Astrocyte of the hippocampus (primary cell): ENCODE measurements around the gene PNMA8C.

ENCODE experiments used
- DNase-seq: peaks from one replicate; pipeline ENCODE4 v3.0.0; 2011; ENCODE audit warnings: low read depth, low spot score

PNMA8C gene

GRCh38 chr19:46428239-46429135, at the start of gene PNMA8C:
PNMA8C (minus strand) TSS chr19:46428936; CDS start chr19:46428359, 577 bp downstream.
- DNase-seq = peak; percentile 91

DNA sequence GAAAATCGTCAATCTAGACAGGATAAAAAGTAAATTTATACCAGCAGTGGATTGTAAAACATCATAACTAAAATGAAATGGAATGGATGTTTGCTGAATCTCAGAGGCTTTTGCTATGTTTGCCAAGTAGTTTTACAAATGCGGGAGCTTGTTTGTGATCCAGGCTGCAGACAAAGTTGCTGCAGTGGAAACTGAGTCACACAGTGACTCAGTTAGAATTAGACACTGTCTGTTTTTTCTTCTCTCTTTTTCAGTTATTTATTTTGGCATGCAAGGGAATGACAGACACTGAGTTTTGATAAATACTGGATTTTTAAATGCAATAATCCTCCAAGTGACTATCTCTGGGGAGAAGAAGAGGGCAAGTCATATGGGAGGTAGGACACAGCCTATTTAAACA, 47.2 kb upstream of the PNMA8C start:
- DNase-seq = no peak

GRCh38 chr19:46474211-46474610, 45.5 kb upstream of the PNMA8C start:
- no peak for DNase-seq

DNA sequence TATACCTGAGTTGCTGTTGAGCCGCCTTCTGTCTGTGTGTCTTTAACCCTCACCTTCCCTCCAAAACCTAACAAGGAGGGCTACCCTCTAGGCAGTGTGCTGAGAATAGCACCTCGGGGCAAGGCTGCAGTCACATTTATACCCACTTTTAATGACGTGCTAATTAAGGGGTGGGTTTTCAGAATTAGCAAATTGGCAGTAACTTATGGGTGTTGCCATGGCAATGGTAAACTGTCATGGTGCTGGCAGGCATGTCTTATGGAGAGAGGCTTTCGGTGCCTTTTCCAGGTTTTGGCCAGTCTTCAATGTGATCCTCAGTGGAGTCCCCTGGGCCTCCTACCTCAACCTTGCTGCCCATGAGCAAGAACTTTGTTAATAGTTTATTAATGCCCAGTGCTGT, 43.9 kb upstream of the PNMA8C start:
- no peak for DNase-seq

DNA sequence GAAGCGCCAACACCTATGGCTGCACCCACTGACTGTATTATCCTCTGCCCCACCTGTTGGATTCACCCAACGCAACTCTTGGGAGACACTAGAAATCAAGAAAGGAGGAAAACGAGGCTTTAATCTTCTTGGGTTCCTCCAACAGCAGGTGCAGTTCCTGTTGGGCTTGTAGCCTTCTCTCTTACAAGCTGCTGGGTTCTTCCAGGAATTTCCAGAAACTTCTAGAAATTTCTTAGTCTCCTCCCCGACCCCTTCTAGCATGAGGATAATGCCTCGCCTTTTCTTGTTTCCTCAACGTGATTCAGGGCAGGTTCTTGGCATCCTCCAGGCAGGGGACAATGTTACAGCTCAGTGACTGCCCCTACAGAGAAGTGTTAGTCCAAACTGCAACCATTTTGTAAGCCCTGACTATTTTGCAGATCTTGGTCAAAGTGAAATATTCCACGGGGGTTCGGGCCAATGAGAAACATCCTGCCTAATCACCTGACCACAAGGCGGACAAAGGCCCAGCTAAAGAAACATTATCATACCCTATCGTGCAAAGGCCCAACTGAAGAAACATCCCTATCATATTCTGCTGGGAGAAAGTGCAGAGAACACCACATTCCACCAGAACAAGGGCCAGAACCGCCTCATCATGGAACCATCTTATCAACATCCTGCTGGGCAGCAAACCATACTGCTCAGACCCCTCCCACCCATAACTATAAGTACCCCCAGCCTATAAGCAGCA, 43.2 kb upstream of the PNMA8C start:
- DNase-seq = no peak

DNA sequence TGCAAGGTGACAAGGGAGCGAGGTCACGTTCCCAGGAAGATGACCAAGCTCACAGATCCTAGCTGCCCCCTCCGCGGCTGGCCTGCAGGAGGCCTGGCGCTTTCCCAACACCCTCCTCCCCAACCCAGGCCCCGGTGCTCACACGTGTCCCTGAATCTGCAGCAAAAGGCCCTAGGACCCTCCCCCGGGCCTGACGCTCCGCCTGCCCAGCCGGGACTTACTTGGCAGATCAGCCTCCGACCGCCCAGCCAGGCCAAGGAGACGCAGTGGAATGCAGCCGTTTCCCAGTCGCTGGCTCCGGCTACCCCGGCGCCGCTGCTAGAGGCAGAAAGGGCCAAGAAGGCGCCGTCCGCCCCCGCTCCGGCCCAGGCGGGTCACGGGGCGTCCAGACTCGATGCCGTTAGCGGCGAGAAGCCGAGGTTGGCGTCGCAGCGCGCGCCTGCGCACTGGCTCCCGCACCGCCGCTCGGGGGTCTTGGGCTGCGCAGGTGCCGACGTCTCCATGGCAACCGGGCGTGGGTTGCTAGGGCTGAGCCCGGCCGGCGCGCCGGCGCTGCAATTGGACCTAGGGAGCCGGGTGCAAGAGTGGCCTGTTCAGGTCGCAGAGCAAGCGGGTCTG, 42.5 kb upstream of the PNMA8C start, which contains the start of gene PNMA8A:
Gene PNMA8A, minus strand, starts transcription at position 448 of the 618 bp plus-strand sequence. CDS start 528 bp downstream, outside the sequence.
- DNase-seq = peak; percentile 90

DNA sequence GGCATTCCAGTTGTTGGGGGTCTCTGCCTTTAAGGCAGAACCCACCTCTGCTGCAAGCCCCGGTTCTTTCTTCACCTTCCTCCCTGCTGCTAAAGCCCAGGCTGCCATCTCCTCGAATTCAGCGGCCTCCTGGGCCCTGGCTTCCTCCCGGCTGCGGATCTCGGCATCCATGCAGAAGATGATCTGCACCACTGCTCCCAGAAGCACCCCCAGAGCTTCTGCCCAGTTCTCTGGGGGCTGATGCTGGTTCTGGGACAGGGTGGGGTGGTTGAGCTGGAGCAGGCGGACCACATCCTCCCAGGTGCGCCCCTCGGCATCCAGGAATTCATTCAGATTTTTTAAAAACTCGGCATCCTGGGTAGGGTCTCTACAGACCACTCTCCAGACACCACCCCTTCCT, 41.6 kb upstream of the PNMA8C start:
- no peak for DNase-seq

GRCh38 chr19:46469541-46470185, 40.9 kb upstream of the PNMA8C start:
- DNase-seq = no peak

DNA sequence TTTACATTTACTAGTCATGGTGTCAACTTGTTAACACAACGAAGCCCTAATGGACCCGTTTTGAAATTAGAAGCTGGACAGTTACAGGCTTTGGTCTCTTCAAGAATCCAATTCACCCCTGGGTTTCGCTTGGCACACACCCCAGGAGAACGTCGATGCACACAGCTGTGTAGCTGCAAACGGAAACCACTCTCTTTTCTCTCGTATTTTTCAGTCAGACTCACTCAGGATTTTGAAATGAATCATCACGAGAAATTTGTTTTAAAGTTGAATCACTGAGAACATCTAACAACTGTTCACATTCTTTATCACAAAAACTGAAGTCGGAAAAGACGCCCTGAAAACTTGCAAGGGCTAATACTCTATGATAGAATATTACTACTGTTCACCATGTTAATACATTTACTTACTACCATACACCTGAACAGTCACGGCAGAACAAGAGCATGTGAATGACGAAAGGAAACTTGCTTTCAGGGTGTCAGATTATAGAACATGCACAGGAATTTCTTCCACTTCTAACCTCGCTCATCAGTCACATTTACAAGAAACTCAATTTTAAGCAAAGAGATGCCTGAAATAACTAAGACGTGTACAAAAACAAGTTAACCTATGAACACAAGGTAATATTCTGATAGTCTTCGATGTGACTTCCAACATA, 37.9 kb upstream of the PNMA8C start:
- DNase-seq = peak; percentile 76

GRCh38 chr19:46463516-46463915, 34.8 kb upstream of the PNMA8C start:
- no peak for DNase-seq

DNA sequence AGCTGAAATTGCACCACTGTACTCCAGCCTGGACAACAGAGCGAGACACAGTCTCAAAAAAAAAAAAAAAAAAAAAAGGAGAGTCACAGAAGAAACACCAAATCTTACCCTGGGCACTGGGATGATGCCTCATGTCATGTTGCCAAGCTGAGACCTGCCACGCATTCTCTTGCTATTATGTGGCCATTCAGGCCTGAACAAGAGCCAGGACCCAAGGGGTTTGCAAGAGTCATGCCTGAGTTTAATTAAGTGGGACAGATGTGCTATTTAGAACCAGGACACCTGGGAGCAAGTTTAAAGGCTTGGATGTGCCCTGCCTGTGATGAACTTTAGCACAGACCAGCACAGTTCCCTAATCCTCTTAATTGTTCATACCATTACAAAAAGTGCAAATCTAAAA, 32.8 kb upstream of the PNMA8C start:
- no peak for DNase-seq

DNA sequence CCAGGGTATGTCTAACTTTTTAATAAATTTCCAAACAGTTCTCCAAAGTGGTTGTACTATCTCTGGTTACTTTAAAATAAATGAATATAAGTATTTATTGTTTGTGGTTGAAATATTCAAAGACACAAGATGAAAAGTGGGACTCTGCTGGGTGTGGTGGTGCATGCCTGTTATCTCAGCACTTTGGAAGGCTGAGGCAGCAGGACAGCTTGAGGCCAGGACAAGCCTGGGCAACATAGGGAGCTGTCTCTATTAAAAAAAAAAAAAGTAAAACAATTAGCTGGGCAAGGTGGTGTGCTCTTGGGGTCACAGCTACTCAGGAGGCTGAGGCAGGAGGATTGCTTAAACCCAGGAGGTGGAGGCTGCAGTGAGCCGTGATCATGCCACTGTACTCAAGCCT, 32.2 kb upstream of the PNMA8C start:
- DNase-seq = no peak

DNA sequence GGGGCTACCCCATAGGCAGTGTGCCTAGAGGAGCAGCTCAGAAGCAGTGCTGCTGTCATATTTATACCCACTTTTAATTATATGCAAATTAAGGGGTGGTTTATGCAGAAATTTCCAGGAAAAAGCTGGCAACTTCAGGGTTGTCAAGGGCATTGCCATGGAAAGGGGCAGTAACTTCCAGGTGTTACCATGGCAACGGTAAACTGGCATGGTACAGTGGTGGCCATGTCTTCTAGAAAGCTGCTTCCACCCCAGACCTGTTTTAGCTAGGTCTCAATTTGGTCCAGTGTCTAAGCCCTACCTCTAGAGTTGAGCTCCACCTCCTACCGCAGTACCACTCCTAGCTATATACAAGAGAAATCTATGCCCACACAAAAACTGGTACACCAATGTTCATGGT, 31.3 kb upstream of the PNMA8C start:
- no peak for DNase-seq

- DNase-seq = no peak
Observed at GRCh38 chr19:46456930-46457329, 28.2 kb upstream of the PNMA8C start.

DNA sequence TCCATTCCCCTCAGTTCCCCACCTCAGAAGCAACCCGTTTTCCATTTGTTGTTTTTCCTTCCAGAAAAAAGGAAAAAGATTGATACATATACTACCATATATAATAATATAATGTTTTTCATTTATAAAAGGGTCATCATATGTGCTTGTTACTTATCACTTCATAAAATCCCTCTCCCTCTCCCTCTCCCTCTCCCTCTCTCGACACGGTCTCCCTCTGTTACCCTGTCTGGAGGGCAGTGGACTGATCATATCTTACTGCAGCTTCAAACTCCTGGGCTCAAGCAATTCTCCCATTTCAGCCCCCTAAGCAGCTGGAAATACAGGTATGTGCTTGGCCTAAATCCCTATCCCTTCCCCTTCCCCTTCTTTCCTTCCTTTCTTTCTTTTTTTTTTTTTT, 25.5 kb upstream of the PNMA8C start:
- DNase-seq = no peak

- no peak for DNase-seq
Observed at GRCh38 chr19:46453661-46454060, 24.9 kb upstream of the PNMA8C start.

DNA sequence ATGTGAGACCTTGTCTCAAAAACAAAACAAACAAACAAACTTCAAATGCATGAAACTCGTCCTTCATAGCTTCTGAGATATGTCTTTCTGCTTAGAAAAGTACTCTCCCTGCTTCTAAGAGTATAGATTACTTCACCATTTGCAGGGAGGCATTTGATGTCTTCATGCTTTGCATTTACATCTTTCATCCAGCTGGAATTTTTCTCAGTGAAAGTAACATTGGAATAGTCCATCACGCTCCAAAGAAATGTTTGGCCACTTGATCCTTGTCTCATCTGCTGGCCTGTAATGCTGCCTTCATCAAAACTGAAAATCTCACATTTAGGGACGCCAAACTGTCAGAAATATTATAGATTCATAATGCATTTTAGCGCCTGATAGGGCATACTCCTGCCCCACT, 23.4 kb upstream of the PNMA8C start:
- DNase-seq = no peak

DNA sequence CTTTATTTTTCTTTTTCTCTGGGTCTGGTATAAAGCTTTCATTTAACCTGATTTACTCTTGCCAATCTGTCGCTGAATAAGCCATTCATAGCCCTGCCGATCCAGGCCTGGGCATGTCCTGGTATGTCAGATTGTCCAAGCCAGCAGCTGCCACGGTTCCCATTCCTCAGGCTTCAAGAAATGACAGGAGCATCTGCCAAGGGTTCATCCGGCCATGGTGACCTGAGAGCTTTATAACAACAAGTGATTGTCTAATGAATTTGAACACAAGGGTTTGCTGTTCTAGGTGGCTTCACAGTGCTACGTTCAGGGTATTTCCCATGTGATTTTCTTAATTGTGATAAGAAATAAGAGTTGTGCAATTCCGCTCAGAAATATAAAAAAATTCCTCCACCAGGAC, 22.6 kb upstream of the PNMA8C start:
- no peak for DNase-seq

DNA sequence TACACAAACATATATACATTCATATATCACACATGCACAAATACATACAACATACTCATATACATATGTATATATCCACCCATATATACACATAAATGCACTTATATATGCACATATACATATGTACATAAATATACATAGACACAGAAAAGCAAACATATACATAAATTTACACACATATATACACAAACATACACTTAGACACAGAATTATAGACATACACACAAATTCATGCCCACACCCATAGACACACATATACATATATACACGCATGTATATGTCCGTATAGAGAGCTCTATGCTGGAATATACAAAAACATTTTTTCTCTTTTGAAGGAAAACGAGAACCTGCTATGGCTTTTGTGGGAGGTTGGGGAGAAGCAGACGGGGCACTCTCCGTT, 22.0 kb upstream of the PNMA8C start:
- DNase-seq = no peak

- no peak for DNase-seq
Observed at GRCh38 chr19:46449228-46449627, 20.5 kb upstream of the PNMA8C start.

DNA sequence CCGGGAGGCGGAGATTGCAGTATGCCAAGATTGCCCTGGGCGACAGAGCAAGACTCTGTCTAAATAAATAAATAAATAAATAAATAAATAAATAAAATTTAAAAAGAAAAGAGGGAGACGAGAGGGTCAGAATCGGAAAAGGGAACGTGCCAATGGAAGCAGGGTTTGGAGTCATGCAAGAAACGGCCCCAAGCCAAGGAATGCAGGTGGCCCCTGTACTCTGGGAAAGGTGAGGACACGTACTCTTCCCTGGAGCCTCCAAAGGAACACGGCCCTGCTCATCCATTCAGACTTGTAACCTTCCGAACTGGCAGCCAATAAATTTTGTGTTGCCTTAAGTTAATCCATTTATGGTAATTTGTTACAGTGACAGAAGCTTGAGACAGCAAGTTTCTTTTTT, 19.9 kb upstream of the PNMA8C start:
- DNase-seq = no peak
